ENCODE results near the gene NEURL1.

The NEURL1 gene

GRCh38 chr10:103512166-103512565 is 18.7 kb downstream of the NEURL1 start:
- Histone ChIP-seq H3K79me1 (ENCODE audit: low read length) (peaks cover 13% of the 10 kb centered on the region), H2BK5ac (ENCODE audit: low read depth, low read length, poor library complexity) (no peak overlapping the region), H3K27ac (ENCODE audit: low read depth, low read length) (no peak overlapping the region), H3K4me1 (ENCODE audit: control insufficient read depth in 1 of 2, insufficient read depth in 2 of 2, low read length in 2 of 2) (peaks cover 22% of the 10 kb centered on the region in 2 experiments), H3K4me2 (ENCODE audit: low read length) (no peak overlapping the region), H3K27me3 (ENCODE audit: insufficient read depth, low read length) (no peaks in the 10 kb centered on the region), H4K91ac (ENCODE audit: low read depth, low read length) (no peak overlapping the region), H3K18ac (ENCODE audit: low read length) (no peak overlapping the region), H2AFZ (ENCODE audit: insufficient read depth, low read length, poor library complexity) (no peak overlapping the region), H2BK120ac (ENCODE audit: insufficient read depth, low read length, poor library complexity) (peak overlapping the region; percentile 18), H3K23ac (ENCODE audit: low read length) (no peak overlapping the region), H2AK5ac (ENCODE audit: low read length) (peak overlapping the region; percentile 58), H3K36me3 (ENCODE audit: control insufficient read depth in 1 of 2, insufficient read depth in 2 of 2, low read length in 2 of 2) (no peaks in the 10 kb centered on the region), H3K4me3 (ENCODE audit: low read depth, low read length) (no peak overlapping the region), H3K79me2 (ENCODE audit: control insufficient read depth, insufficient read depth, low read length, poor library complexity) (no peaks in the 10 kb centered on the region), H3K9me3 (ENCODE audit: insufficient read depth, low read depth, low read length) (no peaks in the 10 kb centered on the region), H4K12ac (ENCODE audit: low read depth, low read length) (no peak overlapping the region), H3K9ac (ENCODE audit: low read length) (no peak overlapping the region), H4K8ac (ENCODE audit: low read depth, low read length) (no peak overlapping the region), H3K14ac (ENCODE audit: low read length) (peak overlapping the region; percentile 38), H2BK12ac (ENCODE audit: low read length) (peak overlapping the region; percentile 37), H3K4ac (ENCODE audit: low read depth, low read length) (no peak overlapping the region)
- no peak for DNase-seq

- Histone ChIP-seq H3K4me3 (ENCODE audit: low read depth, low read length) (no peak overlapping the region), H3K27ac (ENCODE audit: low read depth, low read length) (peak overlapping the region; percentile 2), H3K27me3 (ENCODE audit: insufficient read depth, low read length) (no peaks in the 10 kb centered on the region), H3K79me2 (ENCODE audit: control insufficient read depth, insufficient read depth, low read length, poor library complexity) (no peaks in the 10 kb centered on the region), H3K18ac (ENCODE audit: low read length) (peak overlapping the region; percentile 26), H2BK5ac (ENCODE audit: low read depth, low read length, poor library complexity) (peak overlapping the region; percentile 43), H3K9ac (ENCODE audit: low read length) (no peak overlapping the region), H3K23ac (ENCODE audit: low read length) (no peak overlapping the region), H2BK12ac (ENCODE audit: low read length) (peak overlapping the region; percentile 32), H3K36me3 (ENCODE audit: control insufficient read depth in 1 of 2, insufficient read depth in 2 of 2, low read length in 2 of 2) (no peaks in the 10 kb centered on the region), H3K4me2 (ENCODE audit: low read length) (no peak overlapping the region), H2BK120ac (ENCODE audit: insufficient read depth, low read length, poor library complexity) (peak overlapping the region; percentile 40), H3K79me1 (ENCODE audit: low read length) (peaks cover 13% of the 10 kb centered on the region), H4K12ac (ENCODE audit: low read depth, low read length) (no peak overlapping the region), H4K91ac (ENCODE audit: low read depth, low read length) (peak overlapping the region; percentile 85), H3K4me1 (ENCODE audit: control insufficient read depth in 1 of 2, insufficient read depth in 2 of 2, low read length in 2 of 2) (peaks cover 17% of the 10 kb centered on the region in 2 experiments), H2AFZ (ENCODE audit: insufficient read depth, low read length, poor library complexity) (no peak overlapping the region), H3K9me3 (ENCODE audit: insufficient read depth, low read depth, low read length) (no peaks in the 10 kb centered on the region), H4K8ac (ENCODE audit: low read depth, low read length) (peak overlapping the region; percentile 34), H3K4ac (ENCODE audit: low read depth, low read length) (no peak overlapping the region), H2AK5ac (ENCODE audit: low read length) (peak overlapping the region; percentile 67), H3K14ac (ENCODE audit: low read length) (peak overlapping the region; percentile 64)
- DNase-seq, result peak; percentile 49 to 64
- WGBS (ENCODE audit: extremely low coverage, insufficient coverage, insufficient read length), result no CpG with 5 or more reads among the region's 13 CpGs
Observed at GRCh38 chr10:103512591-103513379, 19.3 kb downstream of the NEURL1 start.

- Histone ChIP-seq H3K27ac (ENCODE audit: low read depth, low read length) (no peak overlapping the region), H3K79me2 (ENCODE audit: control insufficient read depth, insufficient read depth, low read length, poor library complexity) (no peaks in the 10 kb centered on the region), H2AK5ac (ENCODE audit: low read length) (peak overlapping the region; percentile 70), H3K14ac (ENCODE audit: low read length) (peak overlapping the region; percentile 2), H2BK12ac (ENCODE audit: low read length) (peak overlapping the region; percentile 61), H4K12ac (ENCODE audit: low read depth, low read length) (no peak overlapping the region), H3K4me3 (ENCODE audit: low read depth, low read length) (no peak overlapping the region), H2BK5ac (ENCODE audit: low read depth, low read length, poor library complexity) (peak overlapping the region; percentile 13), H3K4ac (ENCODE audit: low read depth, low read length) (no peak overlapping the region), H3K79me1 (ENCODE audit: low read length) (peaks cover 13% of the 10 kb centered on the region), H4K91ac (ENCODE audit: low read depth, low read length) (peak overlapping the region; percentile 85), H4K8ac (ENCODE audit: low read depth, low read length) (peak overlapping the region; percentile 41), H3K4me2 (ENCODE audit: low read length) (no peak overlapping the region), H3K27me3 (ENCODE audit: insufficient read depth, low read length) (no peaks in the 10 kb centered on the region), H2BK120ac (ENCODE audit: insufficient read depth, low read length, poor library complexity) (peak overlapping the region; percentile 23), H3K9ac (ENCODE audit: low read length) (no peak overlapping the region), H3K36me3 (ENCODE audit: control insufficient read depth in 1 of 2, insufficient read depth in 2 of 2, low read length in 2 of 2) (no peaks in the 10 kb centered on the region), H3K18ac (ENCODE audit: low read length) (peak overlapping the region; percentile 1), H3K4me1 (ENCODE audit: control insufficient read depth in 1 of 2, insufficient read depth in 2 of 2, low read length in 2 of 2) (peaks cover 17% of the 10 kb centered on the region in 2 experiments), H3K23ac (ENCODE audit: low read length) (no peak overlapping the region), H3K9me3 (ENCODE audit: insufficient read depth, low read depth, low read length) (no peaks in the 10 kb centered on the region), H2AFZ (ENCODE audit: insufficient read depth, low read length, poor library complexity) (no peak overlapping the region)
- WGBS (ENCODE audit: extremely low coverage, insufficient coverage, insufficient read length), result no CpG with 5 or more reads among the region's 8 CpGs
- no peak for DNase-seq
Observed at GRCh38 chr10:103513380-103514060, 20.0 kb downstream of the NEURL1 start.

GRCh38 chr10:103514244-103514643 is 20.7 kb downstream of the NEURL1 start:
- Histone ChIP-seq H3K4me1 (ENCODE audit: control insufficient read depth in 1 of 2, insufficient read depth in 2 of 2, low read length in 2 of 2) (peaks cover 17% of the 10 kb centered on the region in 2 experiments), H3K79me2 (ENCODE audit: control insufficient read depth, insufficient read depth, low read length, poor library complexity) (no peaks in the 10 kb centered on the region), H3K4me2 (ENCODE audit: low read length) (no peak overlapping the region), H3K23ac (ENCODE audit: low read length) (no peak overlapping the region), H4K8ac (ENCODE audit: low read depth, low read length) (no peak overlapping the region), H3K4ac (ENCODE audit: low read depth, low read length) (no peak overlapping the region), H3K79me1 (ENCODE audit: low read length) (peaks cover 13% of the 10 kb centered on the region), H2BK5ac (ENCODE audit: low read depth, low read length, poor library complexity) (no peak overlapping the region), H3K14ac (ENCODE audit: low read length) (no peak overlapping the region), H3K36me3 (ENCODE audit: control insufficient read depth in 1 of 2, insufficient read depth in 2 of 2, low read length in 2 of 2) (no peaks in the 10 kb centered on the region), H4K91ac (ENCODE audit: low read depth, low read length) (no peak overlapping the region), H2AFZ (ENCODE audit: insufficient read depth, low read length, poor library complexity) (no peak overlapping the region), H4K12ac (ENCODE audit: low read depth, low read length) (no peak overlapping the region), H2AK5ac (ENCODE audit: low read length) (no peak overlapping the region), H3K27ac (ENCODE audit: low read depth, low read length) (no peak overlapping the region), H2BK120ac (ENCODE audit: insufficient read depth, low read length, poor library complexity) (no peak overlapping the region), H3K27me3 (ENCODE audit: insufficient read depth, low read length) (no peaks in the 10 kb centered on the region), H3K4me3 (ENCODE audit: low read depth, low read length) (no peak overlapping the region), H3K18ac (ENCODE audit: low read length) (no peak overlapping the region), H3K9ac (ENCODE audit: low read length) (no peak overlapping the region), H3K9me3 (ENCODE audit: insufficient read depth, low read depth, low read length) (no peaks in the 10 kb centered on the region), H2BK12ac (ENCODE audit: low read length) (no peak overlapping the region)
- no peak for DNase-seq
- WGBS (ENCODE audit: extremely low coverage, insufficient coverage, insufficient read length), result no CpG with 5 or more reads among the region's 5 CpGs

Data from trophoblast cell (in vitro differentiated cells and primary cell).